Mesothelial cell of epicardium (in vitro differentiated cells): ENCODE results near the gene TEX19. TPM values are rescaled to one million over a fixed set of nuclear protein-coding genes. Genes with fewer than 3 reads are reported as not detected.

ENCODE experiments used
- DNase-seq, 2 experiments: peaks; one replicate each; pipeline ENCODE4 v3.0.0; 2021; ENCODE audit warnings: low spot score in 2 of 2; ENCODE audit not compliant: unreplicated experiment in 2 of 2
- H3K27ac Mint-ChIP-seq: 2 replicates; pipeline ENCODE4 v1.8.0; 2021; ENCODE audit warnings: mixed read lengths
- H3K27me3 Mint-ChIP-seq: 2 replicates; pipeline ENCODE4 v1.8.0; 2021; ENCODE audit warnings: low read depth, mixed read lengths
- H3K36me3 Mint-ChIP-seq: 2 replicates; pipeline ENCODE4 v1.8.0; 2021; ENCODE audit warnings: mixed read lengths
- H3K4me1 Mint-ChIP-seq: 2 replicates; pipeline ENCODE4 v1.8.0; 2021; ENCODE audit warnings: mixed read lengths
- H3K4me3 Mint-ChIP-seq: 2 replicates; pipeline ENCODE4 v1.8.0; 2021; ENCODE audit warnings: mild to moderate bottlenecking, moderate library complexity, mixed read lengths
- H3K9me3 Mint-ChIP-seq: 2 replicates; pipeline ENCODE4 v1.8.0; 2021; ENCODE audit warnings: mixed read lengths
- total RNA-seq: library from RNA; stranded (reverse); gene quantifications from 3 replicates; pipeline ENCODE4 v1.2.1, GENCODE V29; 2021
- TF ChIP-seq, protein P1 (sequence below): fragments of 200-600 bp; sonication (generic); IDR thresholded peaks from one replicate; pipeline ENCODE4 v1.5.0; 2021; ENCODE audit warnings: antibody characterized with exemption; ENCODE audit not compliant: unreplicated experiment

The TEX19 gene
- total RNA-seq, 1 donor from 2014 or later, result 0.16 TPM

DNA sequence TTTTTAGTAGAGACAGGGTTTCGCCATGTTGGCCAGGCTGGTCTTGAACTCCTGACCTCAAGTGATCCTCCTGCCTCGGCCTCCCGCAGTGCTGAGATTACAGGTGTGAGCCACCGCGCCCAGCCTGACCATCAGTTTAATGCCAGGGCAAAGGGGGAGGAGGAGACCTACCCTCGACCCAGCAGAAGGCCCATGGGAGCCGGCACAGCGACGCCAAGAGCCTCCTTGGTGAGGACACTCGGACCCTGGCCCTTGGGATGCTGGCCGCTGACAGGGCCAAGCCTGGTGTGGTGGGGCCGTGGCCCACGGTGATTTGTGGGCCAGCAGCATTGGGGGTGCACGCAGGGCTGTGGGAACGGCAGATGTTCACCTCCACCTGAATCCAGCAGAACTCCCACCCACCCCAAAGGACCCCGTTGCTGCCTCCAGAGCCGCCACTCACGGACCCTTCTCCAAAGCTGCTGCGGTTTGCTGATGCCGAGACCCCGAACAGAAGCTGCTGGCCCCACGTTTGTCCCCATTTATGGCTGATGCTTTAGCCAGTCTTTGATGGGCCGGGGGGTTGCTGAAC is 32.5 kb downstream of the TEX19 start:
- TF ChIP-seq, protein P1, sequence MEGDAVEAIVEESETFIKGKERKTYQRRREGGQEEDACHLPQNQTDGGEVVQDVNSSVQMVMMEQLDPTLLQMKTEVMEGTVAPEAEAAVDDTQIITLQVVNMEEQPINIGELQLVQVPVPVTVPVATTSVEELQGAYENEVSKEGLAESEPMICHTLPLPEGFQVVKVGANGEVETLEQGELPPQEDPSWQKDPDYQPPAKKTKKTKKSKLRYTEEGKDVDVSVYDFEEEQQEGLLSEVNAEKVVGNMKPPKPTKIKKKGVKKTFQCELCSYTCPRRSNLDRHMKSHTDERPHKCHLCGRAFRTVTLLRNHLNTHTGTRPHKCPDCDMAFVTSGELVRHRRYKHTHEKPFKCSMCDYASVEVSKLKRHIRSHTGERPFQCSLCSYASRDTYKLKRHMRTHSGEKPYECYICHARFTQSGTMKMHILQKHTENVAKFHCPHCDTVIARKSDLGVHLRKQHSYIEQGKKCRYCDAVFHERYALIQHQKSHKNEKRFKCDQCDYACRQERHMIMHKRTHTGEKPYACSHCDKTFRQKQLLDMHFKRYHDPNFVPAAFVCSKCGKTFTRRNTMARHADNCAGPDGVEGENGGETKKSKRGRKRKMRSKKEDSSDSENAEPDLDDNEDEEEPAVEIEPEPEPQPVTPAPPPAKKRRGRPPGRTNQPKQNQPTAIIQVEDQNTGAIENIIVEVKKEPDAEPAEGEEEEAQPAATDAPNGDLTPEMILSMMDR, result no peak
- Mint-ChIP-seq H3K9me3 (no peaks in the 10 kb centered on the region), H3K27me3 (peaks cover 6% of the 10 kb centered on the region), H3K36me3 (peaks cover 15% of the 10 kb centered on the region), H3K27ac (no peak overlapping the region), H3K4me1 (peaks cover 7% of the 10 kb centered on the region), H3K4me3 (no peak overlapping the region)
- no peak for DNase-seq

DNA sequence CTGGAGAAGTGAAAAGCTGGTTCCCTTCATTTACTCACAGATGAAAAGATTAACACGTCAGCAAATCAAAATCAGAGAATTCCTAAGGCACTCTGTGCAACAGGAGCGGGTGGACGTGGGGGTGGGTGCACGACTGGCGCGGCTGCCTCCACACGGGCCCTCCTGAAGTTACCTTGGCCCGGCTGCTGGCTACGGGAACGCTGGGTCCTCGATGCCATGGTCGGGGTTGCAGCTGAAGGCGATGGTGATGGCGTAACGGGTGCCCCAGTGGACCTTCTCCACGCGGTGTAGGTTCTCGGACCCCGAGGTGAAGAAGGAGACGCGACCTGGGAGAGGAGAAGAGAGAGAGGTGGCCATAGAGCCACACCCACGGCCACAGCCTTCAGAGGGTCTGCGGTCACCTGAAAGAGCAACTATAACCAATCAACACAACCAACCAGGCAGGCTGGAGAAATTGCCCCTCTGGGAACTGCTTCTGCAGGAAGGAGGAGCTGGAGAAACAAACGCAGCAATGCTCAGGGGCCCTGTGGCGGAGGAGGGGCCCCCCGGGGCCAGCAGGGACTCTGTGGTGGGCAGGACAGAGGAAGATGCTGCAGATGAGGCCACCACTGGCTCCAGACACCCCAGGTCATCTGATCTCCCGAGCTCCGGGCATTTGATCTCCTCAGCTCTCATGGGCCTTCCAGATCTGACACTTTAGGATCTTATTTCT is 33.3 kb downstream of the TEX19 start:
- H3K27me3 Mint-ChIP-seq, result peaks cover 6% of the 10 kb centered on the region
- TF ChIP-seq, protein P1, result no peak
- DNase-seq, result no peak
- no peaks in the 10 kb centered on the region for H3K9me3 Mint-ChIP-seq
- peaks cover 15% of the 10 kb centered on the region for H3K36me3 Mint-ChIP-seq
- no peak overlapping the region for H3K4me3 Mint-ChIP-seq
- H3K27ac Mint-ChIP-seq, result no peak overlapping the region
- H3K4me1 Mint-ChIP-seq, result peaks cover 7% of the 10 kb centered on the region

DNA sequence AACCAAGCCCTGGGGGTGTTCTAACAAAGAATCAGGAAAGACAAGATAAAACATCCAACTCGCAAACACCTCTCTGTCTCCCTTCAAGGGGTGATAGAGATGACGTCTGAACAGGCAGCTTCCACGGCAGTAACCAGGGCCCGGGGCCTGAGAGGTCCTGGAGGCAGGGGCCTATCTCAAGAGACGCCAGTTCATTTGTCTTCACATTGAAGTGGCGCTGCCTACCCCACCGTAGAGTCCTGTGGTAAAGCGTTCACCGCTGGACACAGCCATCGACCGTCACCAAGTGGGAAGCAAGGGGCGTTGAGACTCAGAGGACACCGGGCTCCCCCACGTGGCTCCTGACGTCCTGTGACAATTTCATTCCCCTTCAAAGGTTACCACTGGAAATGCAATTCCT is 33.9 kb downstream of the TEX19 start:
- Mint-ChIP-seq H3K27ac (no peak overlapping the region), H3K36me3 (peaks cover 15% of the 10 kb centered on the region), H3K27me3 (peaks cover under 1% of the 10 kb centered on the region), H3K9me3 (no peaks in the 10 kb centered on the region), H3K4me1 (peaks cover 5% of the 10 kb centered on the region), H3K4me3 (no peak overlapping the region)
- DNase-seq, result no peak
- TF ChIP-seq, protein P1, result no peak

DNA sequence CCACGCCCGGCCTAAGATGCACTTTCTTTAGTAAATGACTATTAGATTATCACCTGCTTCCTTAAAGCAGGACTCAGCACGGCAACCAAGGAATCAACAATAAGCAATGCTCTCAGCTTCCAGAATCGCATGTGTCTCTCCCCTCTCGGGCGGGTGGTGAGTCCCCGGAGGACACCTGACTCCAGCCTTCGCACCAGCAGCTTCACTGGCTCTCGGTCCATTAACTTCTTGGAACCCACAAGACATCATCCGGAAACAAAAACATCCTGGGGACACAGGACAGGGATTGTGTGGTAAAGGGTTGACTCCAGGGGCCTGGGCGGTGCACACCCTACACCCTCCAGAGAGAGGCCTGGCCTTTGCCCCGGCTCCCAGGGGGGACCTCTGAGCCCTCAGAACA is 35.2 kb downstream of the TEX19 start:
- TF ChIP-seq, protein P1, result no peak

DNA sequence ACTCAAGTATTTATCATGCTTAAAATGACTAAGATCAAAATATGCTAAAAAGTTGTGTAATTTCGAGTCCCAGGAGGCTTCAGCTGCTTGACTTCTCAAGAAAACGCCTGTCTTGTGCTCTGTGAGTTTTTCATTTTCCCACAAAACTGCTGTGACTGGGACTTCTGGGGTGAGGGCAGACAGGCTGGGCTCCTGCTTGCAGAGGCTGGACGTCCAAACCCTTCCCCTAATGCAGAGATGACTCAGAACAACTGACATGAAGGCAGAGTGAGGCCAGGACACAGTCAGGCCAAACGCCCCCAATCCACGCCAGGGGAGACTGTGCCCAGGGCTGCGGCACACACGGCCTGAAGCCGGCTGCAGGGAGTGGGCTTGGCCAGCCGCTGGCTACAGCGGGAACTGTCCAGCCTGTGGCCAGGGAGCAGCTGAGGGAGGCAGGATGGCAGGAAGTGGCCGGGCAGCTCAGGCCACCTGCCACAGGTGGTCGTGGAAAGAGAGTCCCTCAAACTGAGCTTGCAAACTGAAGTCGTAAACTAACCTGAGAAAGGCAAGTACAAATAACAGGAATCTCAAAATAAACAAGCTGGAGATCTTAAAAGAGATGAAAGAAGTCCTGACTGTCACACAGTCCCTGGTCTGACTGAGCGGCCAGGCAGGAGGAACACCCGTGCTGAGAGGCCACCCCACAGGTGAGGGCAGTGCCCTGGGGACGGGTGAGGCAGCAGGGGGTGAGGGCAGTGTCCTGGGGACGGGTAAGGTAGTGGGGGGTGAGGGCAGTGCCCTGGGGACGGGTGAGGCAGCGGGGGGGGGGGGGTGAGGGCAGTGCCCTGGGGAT is 37.8 kb downstream of the TEX19 start:
- Mint-ChIP-seq H3K36me3 (peaks cover 20% of the 10 kb centered on the region), H3K27ac (no peak overlapping the region), H3K4me1 (no peaks in the 10 kb centered on the region), H3K27me3 (no peaks in the 10 kb centered on the region), H3K4me3 (no peak overlapping the region), H3K9me3 (no peaks in the 10 kb centered on the region)
- no peak for DNase-seq
- TF ChIP-seq, protein P1, result no peak

More for the DNA sequence above, 35.2 kb downstream of the TEX19 start:
- Mint-ChIP-seq H3K4me1 (peaks cover 3% of the 10 kb centered on the region), H3K9me3 (no peaks in the 10 kb centered on the region), H3K27me3 (no peaks in the 10 kb centered on the region), H3K4me3 (no peak overlapping the region), H3K27ac (no peak overlapping the region), H3K36me3 (peaks cover 15% of the 10 kb centered on the region)
- no peak for DNase-seq
